Naive thymus-derived CD4-positive, alpha-beta T cell (primary cell): ENCODE measurements around the gene LIN9. TPM values are rescaled to one million over a fixed set of nuclear protein-coding genes. Genes with fewer than 3 reads are reported as not detected.

Experiments used
- ATAC-seq: fragments of 150-1000 bp; cut with Tn5 transposase; 2 replicates; pipeline ENCODE4 v1.10.0; 2021; ENCODE audit warnings: mild to moderate bottlenecking, moderate library complexity
- CTCF ChIA-PET: fragments of 350-600 bp; sonication (Branson Sonifier 250); formaldehyde crosslinking; loops from one replicate; lab custom pipeline; 2021; ENCODE audit warnings: antibody characterized with exemption; lab: Charles Lee
- POLR2A ChIA-PET: fragments of 350-600 bp; sonication (Branson Sonifier 250); formaldehyde crosslinking; loops from one replicate; lab custom pipeline; 2021; ENCODE audit warnings: antibody characterized with exemption, inconsistent platforms; lab: Charles Lee
- DNase-seq, 9 donors: peaks; one replicate each; pipeline versions ENCODE4 v3.0.0 to v3.0.0-alpha.2; 2020 to 2022; ENCODE audit warnings: mixed read lengths in 1 of 9
- H3K27ac ChIP-seq: one replicate; pipeline ENCODE4 v1.7.0; 2013; ENCODE audit warnings: mild to moderate bottlenecking, low read depth, low read length, moderate library complexity
- H3K27me3 ChIP-seq, 2 donors: one replicate each; pipeline ENCODE4 v1.7.0; 2013; ENCODE audit warnings: low read length in 2 of 2, mild to moderate bottlenecking in 2 of 2, moderate library complexity in 2 of 2; ENCODE audit not compliant: control insufficient read depth in 2 of 2, insufficient read depth in 2 of 2
- H3K36me3 ChIP-seq, 3 experiments: 1 replicate in 2 of 3; 2 replicates in 1 of 3; pipeline ENCODE4 v1.7.0; 2013; ENCODE audit warnings: low read length in 3 of 3, mild to moderate bottlenecking in 3 of 3, moderate library complexity in 1 of 3; ENCODE audit not compliant: insufficient read depth in 3 of 3, control insufficient read depth in 2 of 3
- H3K4me1 ChIP-seq, 2 donors: one replicate each; pipeline ENCODE4 v1.7.0; 2013; ENCODE audit warnings: low read length in 2 of 2, mild to moderate bottlenecking in 2 of 2, moderate library complexity in 1 of 2; ENCODE audit not compliant: control insufficient read depth in 2 of 2, insufficient read depth in 2 of 2
- H3K4me3 ChIP-seq: 2 replicates; pipeline ENCODE4 v1.7.0; 2013; ENCODE audit warnings: mild to moderate bottlenecking, low read length
- H3K9me3 ChIP-seq, 3 experiments: 1 replicate in 2 of 3; 2 replicates in 1 of 3; pipeline ENCODE4 v1.7.0; 2013; ENCODE audit warnings: low read length in 3 of 3; ENCODE audit not compliant: control insufficient read depth in 2 of 3
- H3K27ac Mint-ChIP-seq, 9 donors: one replicate each; pipeline ENCODE4 v1.8.0; 2020 to 2022; ENCODE audit warnings: mixed read lengths in 9 of 9, mild to moderate bottlenecking in 8 of 9, moderate library complexity in 5 of 9, inconsistent platforms in 2 of 9
- H3K27me3 Mint-ChIP-seq, 5 donors: one replicate each; pipeline ENCODE4 v1.8.0; 2021 to 2022; ENCODE audit warnings: mixed read lengths in 5 of 5, mild to moderate bottlenecking in 1 of 5
- H3K36me3 Mint-ChIP-seq, 5 donors: one replicate each; pipeline ENCODE4 v1.8.0; 2020 to 2022; ENCODE audit warnings: mixed read lengths in 5 of 5, mild to moderate bottlenecking in 3 of 5, inconsistent platforms in 1 of 5
- H3K4me1 Mint-ChIP-seq, 7 donors: one replicate each; pipeline ENCODE4 v1.8.0; 2020 to 2022; ENCODE audit warnings: mixed read lengths in 7 of 7, mild to moderate bottlenecking in 3 of 7, inconsistent platforms in 1 of 7
- H3K4me3 Mint-ChIP-seq, 10 donors: one replicate each; pipeline ENCODE4 v1.8.0; 2020 to 2022; ENCODE audit warnings: mild to moderate bottlenecking in 10 of 10, mixed read lengths in 10 of 10, moderate library complexity in 6 of 10, inconsistent platforms in 2 of 10
- H3K9me3 Mint-ChIP-seq, 11 donors: one replicate each; pipeline ENCODE4 v1.8.0; 2020 to 2022; ENCODE audit warnings: mixed read lengths in 11 of 11, mild to moderate bottlenecking in 4 of 11, inconsistent platforms in 1 of 11, moderate library complexity in 1 of 11
- intact Hi-C, 2 donors: fragments of 100-400 bp; cut with micrococcal nuclease; formaldehyde crosslinking; loops; one replicate each; pipeline ENCODE4 v1.15.1; 2023
- polyA plus RNA-seq, 2 donors: library from polyadenylated mRNA; unstranded; fragments of 300-500 nt; fragmentation: Illumina TruSeq; gene quantifications; one replicate each; pipeline ENCODE4 v1.2.3, GENCODE V29; 2021
- total RNA-seq, 6 experiments: library from RNA in 5 of 6; stranded (reverse) in 5 of 6; gene quantifications; 1 replicate in 5 of 6; 2 replicates in 1 of 6; pipeline ENCODE4 v1.2.3 and lab custom pipeline; 2021 to 2026

LIN9 gene
- total and polyA plus RNA-seq, 7 experiments from 2014 or later, result 2.0 to 8.0 (median 5.0) TPM

- Mint-ChIP-seq H3K27me3 (peaks cover 0 to 13% (median 6%) of the 10 kb centered on the region in 5 donors), H3K4me1 (peaks cover 0 to 8% (median 0%) of the 10 kb centered on the region in 7 donors), H3K27ac (no peak overlapping the region), H3K9me3 (peaks cover 0 to 2% (median 0%) of the 10 kb centered on the region in 11 donors), H3K36me3 (no peaks in the 10 kb centered on the region), H3K4me3 (no peak overlapping the region)
- DNase-seq (no peak), ATAC-seq (no peak)
- intact Hi-C loops, result no loop called here
- POLR2A ChIA-PET, result no interaction called here
- Histone ChIP-seq H3K27ac (no peak overlapping the region), H3K27me3 (no peaks in the 10 kb centered on the region), H3K9me3 (no peaks in the 10 kb centered on the region), H3K4me1 (no peaks in the 10 kb centered on the region), H3K36me3 (no peaks in the 10 kb centered on the region), H3K4me3 (no peak overlapping the region)
- CTCF ChIA-PET, result interaction anchor here (1.7 kb wide), 1 partner anchor 9 kb away, joined by 5 read pairs; no protein-coding TSS in a partner anchor
Observed at GRCh38 chr1:226324479-226324878, 15.5 kb upstream of the LIN9 start.

- Histone ChIP-seq H3K9me3 (no peaks in the 10 kb centered on the region), H3K27ac (no peak overlapping the region), H3K36me3 (no peaks in the 10 kb centered on the region), H3K27me3 (no peaks in the 10 kb centered on the region), H3K4me1 (no peaks in the 10 kb centered on the region), H3K4me3 (no peak overlapping the region)
- H3K4me3 Mint-ChIP-seq, result no peak overlapping the region
- peaks cover 0 to 7% (median 0%) of the 10 kb centered on the region in 7 donors for H3K4me1 Mint-ChIP-seq
- H3K27ac Mint-ChIP-seq, result no peak overlapping the region
- DNase-seq, result no peak
- peaks cover 0 to 1% (median 0%) of the 10 kb centered on the region in 5 donors for H3K36me3 Mint-ChIP-seq
- intact Hi-C loops, result no loop called here
- no peak for ATAC-seq
- POLR2A ChIA-PET, result interaction anchor here (0.7 kb wide), 1 partner anchor 9 kb away, joined by 4 read pairs; no protein-coding TSS in a partner anchor
- H3K9me3 Mint-ChIP-seq, result peaks cover 0 to 2% (median 0%) of the 10 kb centered on the region in 11 donors
- CTCF ChIA-PET, result interaction anchor here (1.7 kb wide), 1 partner anchor 10 kb away, joined by 5 read pairs; no protein-coding TSS in a partner anchor
- peaks cover 5 to 18% (median 10%) of the 10 kb centered on the region in 5 donors for H3K27me3 Mint-ChIP-seq
Observed at GRCh38 chr1:226322986-226323385, 14.0 kb upstream of the LIN9 start.

GRCh38 chr1:226320930-226321329 is 12.0 kb upstream of the LIN9 start:
- H3K27ac Mint-ChIP-seq, result no peak overlapping the region
- H3K4me3 Mint-ChIP-seq, result no peak overlapping the region
- H3K4me1 Mint-ChIP-seq, result no peaks in the 10 kb centered on the region
- H3K9me3 Mint-ChIP-seq, result peaks cover 0 to 2% (median 0%) of the 10 kb centered on the region in 11 donors
- H3K27me3 Mint-ChIP-seq, result peaks cover 12 to 30% (median 13%) of the 10 kb centered on the region in 5 donors
- no peak overlapping the region for H3K4me3 ChIP-seq
- ChIA-PET CTCF (interaction anchor here (0.8 kb wide), 1 partner anchor 165 kb away, joined by 3 read pairs; no protein-coding TSS in a partner anchor), POLR2A (no interaction called here)
- ATAC-seq (no peak), DNase-seq (no peak)
- no peaks in the 10 kb centered on the region for H3K27me3 ChIP-seq
- H3K36me3 ChIP-seq, result no peaks in the 10 kb centered on the region
- intact Hi-C loops, result no loop called here
- H3K36me3 Mint-ChIP-seq, result peaks cover 0 to 3% (median 0%) of the 10 kb centered on the region in 5 donors
- H3K9me3 ChIP-seq, result no peaks in the 10 kb centered on the region
- no peak overlapping the region for H3K27ac ChIP-seq
- H3K4me1 ChIP-seq, result no peaks in the 10 kb centered on the region

GRCh38 chr1:226318471-226318870 is 9.5 kb upstream of the LIN9 start:
- ChIA-PET POLR2A (no interaction called here), CTCF (no interaction called here)
- ATAC-seq, result no peak
- intact Hi-C loops, result no loop called here
- no peak overlapping the region for H3K27ac Mint-ChIP-seq
- peaks cover 12 to 47% (median 13%) of the 10 kb centered on the region in 5 donors for H3K27me3 Mint-ChIP-seq
- Histone ChIP-seq H3K27ac (no peak overlapping the region), H3K4me1 (no peaks in the 10 kb centered on the region), H3K36me3 (no peaks in the 10 kb centered on the region), H3K9me3 (no peaks in the 10 kb centered on the region), H3K27me3 (no peaks in the 10 kb centered on the region), H3K4me3 (no peak overlapping the region)
- peaks cover 0 to 3% (median 0%) of the 10 kb centered on the region in 5 donors for H3K36me3 Mint-ChIP-seq
- peaks cover 0 to 5% (median 0%) of the 10 kb centered on the region in 11 donors for H3K9me3 Mint-ChIP-seq
- no peak overlapping the region for H3K4me3 Mint-ChIP-seq
- no peak for DNase-seq
- no peaks in the 10 kb centered on the region for H3K4me1 Mint-ChIP-seq

GRCh38 chr1:226314055-226314454 is 5.1 kb upstream of the LIN9 start:
- Mint-ChIP-seq H3K27me3 (peaks cover 12 to 57% (median 26%) of the 10 kb centered on the region in 5 donors), H3K27ac (no peak overlapping the region), H3K4me1 (peaks cover 0 to 9% (median 6%) of the 10 kb centered on the region in 7 donors), H3K9me3 (peaks cover 0 to 5% (median 0%) of the 10 kb centered on the region in 11 donors), H3K4me3 (no peak overlapping the region), H3K36me3 (peaks cover 0 to 3% (median 0%) of the 10 kb centered on the region in 5 donors)
- Histone ChIP-seq H3K27ac (no peak overlapping the region), H3K36me3 (no peaks in the 10 kb centered on the region), H3K4me3 (no peak overlapping the region), H3K4me1 (peaks cover 5% of the 10 kb centered on the region in 2 donors), H3K9me3 (no peaks in the 10 kb centered on the region), H3K27me3 (peaks cover 0 to 4% of the 10 kb centered on the region in 2 donors)
- intact Hi-C loops, result no loop called here
- POLR2A ChIA-PET, result interaction anchor here (0.6 kb wide), 1 partner anchor 40 kb away, joined by 3 read pairs; no protein-coding TSS in a partner anchor
- CTCF ChIA-PET, result no interaction called here
- ATAC-seq, result no peak
- DNase-seq, result no peak

- ATAC-seq (no peak), DNase-seq (no peak)
- H3K9me3 Mint-ChIP-seq, result peaks cover 0 to 5% (median 0%) of the 10 kb centered on the region in 11 donors
- Histone ChIP-seq H3K4me3 (no peak overlapping the region), H3K4me1 (peaks cover 5% of the 10 kb centered on the region in 2 donors), H3K27me3 (peaks cover 0 to 4% of the 10 kb centered on the region in 2 donors), H3K9me3 (no peaks in the 10 kb centered on the region), H3K36me3 (peaks cover 0 to 4% (median 0%) of the 10 kb centered on the region in 3 experiments), H3K27ac (no peak overlapping the region)
- H3K4me3 Mint-ChIP-seq, result no peak overlapping the region
- ChIA-PET CTCF (no interaction called here), POLR2A (no interaction called here)
- peaks cover 6 to 47% (median 16%) of the 10 kb centered on the region in 5 donors for H3K27me3 Mint-ChIP-seq
- H3K4me1 Mint-ChIP-seq, result peaks cover 0 to 17% (median 14%) of the 10 kb centered on the region in 7 donors
- no peaks in the 10 kb centered on the region for H3K36me3 Mint-ChIP-seq
- intact Hi-C loops, result no loop called here
- no peak overlapping the region for H3K27ac Mint-ChIP-seq
Observed at GRCh38 chr1:226312065-226312464, 3.1 kb upstream of the LIN9 start.
